HCT116 (cell line): ENCODE data around the gene IL18R1. TPM values are rescaled to one million over a fixed set of nuclear protein-coding genes. Genes with fewer than 3 reads are reported as not detected.

Experiments used
- ATAC-seq: fragments of 200-7000 bp; cut with Tn5 transposase; 2 replicates; pipeline ENCODE4 v1.9.1; 2020; ENCODE audit warnings: mild to moderate bottlenecking, moderate library complexity
- BruUV-seq: library from RNA; stranded (reverse); fragments of 400-500 nt; replicated peaks from 2 replicates; lab custom pipeline; 2021; lab: Mats Ljungman, UMichigan
- CTCF ChIA-PET: fragments of 300-600 bp; sonication (Branson Sonifier 250); formaldehyde crosslinking; loops from one replicate; lab custom pipeline; 2021; ENCODE audit warnings: antibody characterized with exemption; lab: Charles Lee
- POLR2A ChIA-PET: fragments of 300-600, 350-600 bp; sonication (Branson Sonifier 250); formaldehyde crosslinking; loops from one replicate; lab custom pipeline; 2021; ENCODE audit warnings: antibody characterized with exemption; lab: Charles Lee
- RAD21 ChIA-PET, 2 experiments: fragments of 300-600 bp; sonication (Branson Sonifier 250); formaldehyde crosslinking; loops; one replicate each; lab custom pipeline; 2023; ENCODE audit warnings: low total read pairs in 2 of 2; ENCODE audit not compliant: uncharacterized antibody in 2 of 2, unreplicated experiment in 2 of 2, low non-redundant PET in 1 of 2; lab: Charles Lee
- DNase-seq: peaks from one replicate; pipeline ENCODE4 v3.0.0-alpha.2; 2010; ENCODE audit warnings: low read depth, low spot score
- H2AFZ ChIP-seq: fragments of 200-600 bp; shearing (Covaris generic), sonication (generic); 2 replicates; pipeline ENCODE4 v1.6.1; 2017; ENCODE audit warnings: low read depth, mixed run types, mixed read lengths, antibody characterized with exemption, low read length; ENCODE audit not compliant: poor library complexity, severe bottlenecking
- H3K27ac ChIP-seq: 2 replicates; pipeline ENCODE4 v1.5.1; 2012; ENCODE audit warnings: low read depth, low read length
- H3K27me3 ChIP-seq: fragments of 200-600 bp; sonication (generic); 2 replicates; pipeline ENCODE4 v1.6.1; 2016; ENCODE audit warnings: mixed run types, low read length, mixed read lengths; ENCODE audit not compliant: insufficient read depth
- H3K36me3 ChIP-seq, 2 experiments: fragments of 200-500 bp in 1 of 2; fragments of 200-600 bp in 1 of 2; sonication (Bioruptor generic) in 1 of 2; sonication (generic) in 1 of 2; 2 replicates each; pipeline versions ENCODE4 v1.5.1 to v1.6.1; 2014 to 2016; ENCODE audit warnings: low read length in 2 of 2, inconsistent platforms in 1 of 2, mixed read lengths in 1 of 2, mixed run types in 1 of 2; ENCODE audit not compliant: insufficient read depth in 2 of 2, control insufficient read depth in 1 of 2
- H3K4me1 ChIP-seq, 2 experiments: fragments of 200-600 bp in 1 of 2; sonication (generic) in 1 of 2; 2 replicates each; pipeline versions ENCODE4 v1.5.1 to v1.6.1; 2012 to 2017; ENCODE audit warnings: low read length in 2 of 2, inconsistent platforms in 1 of 2, mild to moderate bottlenecking in 1 of 2, mixed read lengths in 1 of 2, mixed run types in 1 of 2, moderate library complexity in 1 of 2; ENCODE audit not compliant: insufficient read depth in 2 of 2, control insufficient read depth in 1 of 2
- H3K4me2 ChIP-seq: fragments of 200-600 bp; sonication (generic); 2 replicates; pipeline ENCODE4 v1.6.1; 2017; ENCODE audit warnings: mixed run types, low read length, mixed read lengths
- H3K4me3 ChIP-seq, 2 experiments: fragments of 200-600 bp in 1 of 2; sonication (generic) in 1 of 2; replicated peaks in 1 of 2; 2 replicates each; pipeline ENCODE4 v1.5.1; 2011 to 2016; ENCODE audit warnings: low read length in 2 of 2, control low read depth in 1 of 2, low read depth in 1 of 2, mild to moderate bottlenecking in 1 of 2, mixed read lengths in 1 of 2, mixed run types in 1 of 2
- H3K79me2 ChIP-seq: fragments of 200-600 bp; sonication (generic); 2 replicates; pipeline ENCODE4 v1.6.1; 2017; ENCODE audit warnings: mild to moderate bottlenecking, mixed run types, low read length, moderate library complexity, mixed read lengths; ENCODE audit not compliant: insufficient read depth
- H3K9ac ChIP-seq: fragments of 200-600 bp; sonication (generic); 2 replicates; pipeline ENCODE4 v1.6.1; 2016; ENCODE audit warnings: low read length, mixed read lengths
- H3K9me2 ChIP-seq: fragments of 200-600 bp; sonication (generic), shearing (Covaris generic); 2 replicates; pipeline ENCODE4 v1.6.1; 2017; ENCODE audit warnings: mixed run types, mild to moderate bottlenecking, moderate library complexity; ENCODE audit not compliant: insufficient read depth
- H3K9me3 ChIP-seq, 2 experiments: fragments of 200-500 bp in 1 of 2; fragments of 200-600 bp in 1 of 2; sonication (Bioruptor generic) in 1 of 2; sonication (generic) in 1 of 2; 2 replicates each; pipeline ENCODE4 v1.6.1; 2014 to 2017; ENCODE audit warnings: low read length in 2 of 2, mixed read lengths in 2 of 2, inconsistent platforms in 1 of 2, low read depth in 1 of 2, mild to moderate bottlenecking in 1 of 2, mixed run types in 1 of 2, moderate library complexity in 1 of 2; ENCODE audit not compliant: control insufficient read depth in 1 of 2, insufficient read depth in 1 of 2
- H4K20me1 ChIP-seq: fragments of 200-600 bp; sonication (generic), shearing (Covaris generic); 2 replicates; pipeline ENCODE4 v1.6.1; 2017; ENCODE audit warnings: mixed run types, mild to moderate bottlenecking, moderate library complexity; ENCODE audit not compliant: insufficient read depth
- CBX3 ChIP-seq: IDR thresholded peaks from 2 replicates; pipeline ENCODE4 v1.6.1; 2012; ENCODE audit warnings: low read depth
- CEBPB ChIP-seq: IDR thresholded peaks from 2 replicates; pipeline ENCODE4 v1.6.1; 2012; ENCODE audit warnings: low read depth
- CTCF ChIP-seq, 3 experiments: fragments of 200-600 bp in 1 of 3; sonication (generic) in 1 of 3; IDR thresholded peaks in 2 of 3; conservative IDR thresholded peaks in 1 of 3; 2 replicates each; pipeline ENCODE4 v1.5.1; 2012 to 2017; ENCODE audit warnings: low read depth in 2 of 3, low read length in 2 of 3, antibody characterized with exemption in 1 of 3, borderline replicate concordance in 1 of 3, control low read depth in 1 of 3, mild to moderate bottlenecking in 1 of 3, mixed read lengths in 1 of 3, mixed run types in 1 of 3, moderate library complexity in 1 of 3; ENCODE audit not compliant: insufficient read depth in 1 of 3
- EGR1 ChIP-seq: IDR thresholded peaks from 2 replicates; pipeline ENCODE4 v1.6.1; 2012; ENCODE audit warnings: low read depth
- ELF1 ChIP-seq: IDR thresholded peaks from 2 replicates; pipeline ENCODE4 v1.6.1; 2012; ENCODE audit warnings: low read depth, borderline replicate concordance
- EZH2phosphoT487 ChIP-seq: fragments of 200-600 bp; IDR thresholded peaks from 2 replicates; pipeline ENCODE4 v1.6.1; 2018; ENCODE audit warnings: antibody characterized with exemption, borderline replicate concordance
- FOSL1 ChIP-seq: IDR thresholded peaks from 2 replicates; pipeline ENCODE4 v1.6.1; 2012; ENCODE audit warnings: low read depth
- POLR2A ChIP-seq: IDR thresholded peaks from 2 replicates; pipeline ENCODE4 v1.7.0; 2011; ENCODE audit warnings: borderline replicate concordance; ENCODE audit not compliant: insufficient read depth, insufficient read length; ENCODE audit errors: extremely low read depth
- POLR2AphosphoS5 ChIP-seq: IDR thresholded peaks from 2 replicates; pipeline ENCODE4 v1.6.1; 2011; ENCODE audit warnings: mild to moderate bottlenecking, low read depth, low read length, moderate library complexity
- RAD21 ChIP-seq: IDR thresholded peaks from 2 replicates; pipeline ENCODE4 v1.6.1; 2012; ENCODE audit warnings: low read depth, mild to moderate bottlenecking
- SIN3A ChIP-seq: IDR thresholded peaks from 2 replicates; pipeline ENCODE4 v1.6.1; 2012; ENCODE audit warnings: low read depth
- SP1 ChIP-seq: IDR thresholded peaks from 2 replicates; pipeline ENCODE4 v1.6.1; 2012; ENCODE audit warnings: low read depth
- SRF ChIP-seq: IDR thresholded peaks from 2 replicates; pipeline ENCODE4 v1.6.1; 2012; ENCODE audit warnings: low read depth
- ZBTB33 ChIP-seq: IDR thresholded peaks from 2 replicates; pipeline ENCODE4 v1.6.1; 2011; ENCODE audit warnings: mild to moderate bottlenecking, low read length, moderate library complexity; ENCODE audit not compliant: insufficient replicate concordance; ENCODE audit errors: extremely low read depth
- ZNF274 ChIP-seq: fragments of 200-500 bp; sonication (Bioruptor generic); IDR thresholded peaks from 2 replicates; pipeline ENCODE4 v1.6.1; 2014; ENCODE audit warnings: mild to moderate bottlenecking, low read depth, low read length, inconsistent platforms
- intact Hi-C: fragments of 100-400 bp; cut with micrococcal nuclease; formaldehyde crosslinking; loops from 2 replicates; pipeline ENCODE4 v1.10.0; 2022
- total RNA-seq: library from RNA; stranded (reverse); gene quantifications from one replicate; pipeline ENCODE4 v1.2.1, GENCODE V29; 2021; ENCODE audit not compliant: unreplicated experiment
- TF ChIP-seq, protein P1 (sequence below): IDR thresholded peaks from 2 replicates; pipeline ENCODE4 v1.6.1; 2012
- TF ChIP-seq, protein P2 (sequence below): IDR thresholded peaks from 2 replicates; pipeline ENCODE4 v1.6.1; 2012; ENCODE audit warnings: low read depth
- TF ChIP-seq, protein P3 (sequence below): IDR thresholded peaks from 2 replicates; pipeline ENCODE4 v1.6.1; 2012

Gene IL18R1
- total RNA-seq, 1 experiment from 2014 or later, result 1.5 TPM

DNA sequence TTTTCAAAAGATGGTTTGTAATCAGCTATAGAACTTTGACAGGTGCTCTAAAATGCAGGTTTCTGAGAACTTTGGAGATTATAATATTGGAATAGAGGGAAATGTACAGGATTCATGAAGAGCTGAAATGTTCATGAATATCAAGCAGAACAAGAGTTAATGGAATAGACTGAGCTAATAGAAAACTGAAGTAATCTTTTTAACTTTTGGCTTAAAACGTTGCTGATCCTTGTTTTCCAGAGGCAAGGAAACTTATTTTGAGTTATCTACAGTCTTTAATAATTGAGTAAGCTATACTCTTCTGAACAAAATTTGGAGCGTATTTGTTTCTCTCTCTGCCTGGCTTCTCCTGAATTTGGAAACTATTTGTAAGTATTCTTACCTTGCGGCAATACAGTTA lies 56.6 kb downstream of the IL18R1 start:
- no peak overlapping the region for H2AFZ ChIP-seq
- RAD21 ChIA-PET, result no interaction called here

More for the DNA sequence above, 56.6 kb downstream of the IL18R1 start:
- no peak for TF ChIP-seq POLR2AphosphoS5
- no peak for TF ChIP-seq RAD21
- no peak for TF ChIP-seq SP1
- TF ChIP-seq EGR1, result no peak
- TF ChIP-seq CBX3, result no peak
- no peak for TF ChIP-seq FOSL1
- no peak for TF ChIP-seq ZNF274
- no peak for TF ChIP-seq ZBTB33
- TF ChIP-seq SIN3A, result no peak
- TF ChIP-seq, protein P1, sequence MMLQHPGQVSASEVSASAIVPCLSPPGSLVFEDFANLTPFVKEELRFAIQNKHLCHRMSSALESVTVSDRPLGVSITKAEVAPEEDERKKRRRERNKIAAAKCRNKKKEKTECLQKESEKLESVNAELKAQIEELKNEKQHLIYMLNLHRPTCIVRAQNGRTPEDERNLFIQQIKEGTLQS, result no peak
- TF ChIP-seq, protein P2, sequence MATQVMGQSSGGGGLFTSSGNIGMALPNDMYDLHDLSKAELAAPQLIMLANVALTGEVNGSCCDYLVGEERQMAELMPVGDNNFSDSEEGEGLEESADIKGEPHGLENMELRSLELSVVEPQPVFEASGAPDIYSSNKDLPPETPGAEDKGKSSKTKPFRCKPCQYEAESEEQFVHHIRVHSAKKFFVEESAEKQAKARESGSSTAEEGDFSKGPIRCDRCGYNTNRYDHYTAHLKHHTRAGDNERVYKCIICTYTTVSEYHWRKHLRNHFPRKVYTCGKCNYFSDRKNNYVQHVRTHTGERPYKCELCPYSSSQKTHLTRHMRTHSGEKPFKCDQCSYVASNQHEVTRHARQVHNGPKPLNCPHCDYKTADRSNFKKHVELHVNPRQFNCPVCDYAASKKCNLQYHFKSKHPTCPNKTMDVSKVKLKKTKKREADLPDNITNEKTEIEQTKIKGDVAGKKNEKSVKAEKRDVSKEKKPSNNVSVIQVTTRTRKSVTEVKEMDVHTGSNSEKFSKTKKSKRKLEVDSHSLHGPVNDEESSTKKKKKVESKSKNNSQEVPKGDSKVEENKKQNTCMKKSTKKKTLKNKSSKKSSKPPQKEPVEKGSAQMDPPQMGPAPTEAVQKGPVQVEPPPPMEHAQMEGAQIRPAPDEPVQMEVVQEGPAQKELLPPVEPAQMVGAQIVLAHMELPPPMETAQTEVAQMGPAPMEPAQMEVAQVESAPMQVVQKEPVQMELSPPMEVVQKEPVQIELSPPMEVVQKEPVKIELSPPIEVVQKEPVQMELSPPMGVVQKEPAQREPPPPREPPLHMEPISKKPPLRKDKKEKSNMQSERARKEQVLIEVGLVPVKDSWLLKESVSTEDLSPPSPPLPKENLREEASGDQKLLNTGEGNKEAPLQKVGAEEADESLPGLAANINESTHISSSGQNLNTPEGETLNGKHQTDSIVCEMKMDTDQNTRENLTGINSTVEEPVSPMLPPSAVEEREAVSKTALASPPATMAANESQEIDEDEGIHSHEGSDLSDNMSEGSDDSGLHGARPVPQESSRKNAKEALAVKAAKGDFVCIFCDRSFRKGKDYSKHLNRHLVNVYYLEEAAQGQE, result no peak
- TF ChIP-seq POLR2A, result no peak
- no peak for TF ChIP-seq EZH2phosphoT487
- no peak for TF ChIP-seq ELF1
- no peak for TF ChIP-seq CTCF (IDR thresholded peaks at IDR 0.05 in 2 of 3, conservative IDR thresholded peaks at IDR 0.05 in 1 of 3; ENCODE audit: borderline replicate concordance in 1 of 3, insufficient read depth in 1 of 3, low read depth in 2 of 3, low read length in 2 of 3)
- TF ChIP-seq, protein P3, sequence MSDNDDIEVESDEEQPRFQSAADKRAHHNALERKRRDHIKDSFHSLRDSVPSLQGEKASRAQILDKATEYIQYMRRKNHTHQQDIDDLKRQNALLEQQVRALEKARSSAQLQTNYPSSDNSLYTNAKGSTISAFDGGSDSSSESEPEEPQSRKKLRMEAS, result no peak
- no peak for TF ChIP-seq CEBPB
- TF ChIP-seq SRF, result no peak
- Histone ChIP-seq H3K79me2 (no peaks in the 10 kb centered on the region), H3K9me2 (no peaks in the 10 kb centered on the region), H3K4me1 (no peaks in the 10 kb centered on the region), H3K27me3 (no peaks in the 10 kb centered on the region), H3K4me3 (no peak overlapping the region), H3K27ac (no peak overlapping the region), H3K4me2 (no peak overlapping the region), H4K20me1 (no peaks in the 10 kb centered on the region), H3K9ac (no peak overlapping the region), H3K36me3 (no peaks in the 10 kb centered on the region), H3K9me3 (no peaks in the 10 kb centered on the region; a peak in 1 of 4 replicates)
- intact Hi-C loops, result no loop called here
- BruUV-seq, result no TSS peak
- CTCF ChIA-PET, result no interaction called here
- POLR2A ChIA-PET, result no interaction called here
- DNase-seq, result no peak
- ATAC-seq, result no peak
